B cell (primary cell): ENCODE results near the gene COL11A2.
"Not testable (repeated sequence)": the region's sequence is repeated elsewhere in the genome, so short reads cannot be mapped to it uniquely, and the experiment has no call there.

Experiments
- EZH2 ChIP-seq: IDR thresholded peaks from 2 replicates; pipeline ENCODE4 v1.6.1; 2012; ENCODE audit warnings: borderline replicate concordance, low read depth, mild to moderate bottlenecking, moderate library complexity, low read length; ENCODE audit not compliant: insufficient read depth, poor library complexity, severe bottlenecking
- TF ChIP-seq, protein P1 (sequence below): fragments of 200-600 bp; IDR thresholded peaks from one replicate; pipeline ENCODE4 v1.8.0; 2022; ENCODE audit warnings: antibody characterized with exemption, mild to moderate bottlenecking

DNA sequence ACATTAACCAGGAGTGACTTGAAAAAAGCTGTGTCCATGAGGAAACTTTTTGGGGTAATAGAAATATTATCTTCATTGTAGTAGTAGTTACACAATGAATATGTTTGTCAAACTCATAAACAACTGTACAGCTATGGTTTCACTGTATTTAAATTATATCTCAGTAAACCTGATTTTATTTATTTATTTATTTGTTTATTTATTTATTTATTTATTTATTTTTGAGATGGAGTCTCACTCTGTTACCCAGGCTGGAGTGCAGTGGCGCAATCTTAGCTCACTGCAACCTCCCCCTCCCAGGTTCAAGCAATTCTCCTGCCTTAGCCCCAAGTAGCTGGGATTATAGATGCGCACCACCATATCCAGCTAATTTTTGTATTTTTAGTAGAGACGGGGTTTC lies 41.7 kb downstream of the COL11A2 start:
- TF ChIP-seq, protein P1, sequence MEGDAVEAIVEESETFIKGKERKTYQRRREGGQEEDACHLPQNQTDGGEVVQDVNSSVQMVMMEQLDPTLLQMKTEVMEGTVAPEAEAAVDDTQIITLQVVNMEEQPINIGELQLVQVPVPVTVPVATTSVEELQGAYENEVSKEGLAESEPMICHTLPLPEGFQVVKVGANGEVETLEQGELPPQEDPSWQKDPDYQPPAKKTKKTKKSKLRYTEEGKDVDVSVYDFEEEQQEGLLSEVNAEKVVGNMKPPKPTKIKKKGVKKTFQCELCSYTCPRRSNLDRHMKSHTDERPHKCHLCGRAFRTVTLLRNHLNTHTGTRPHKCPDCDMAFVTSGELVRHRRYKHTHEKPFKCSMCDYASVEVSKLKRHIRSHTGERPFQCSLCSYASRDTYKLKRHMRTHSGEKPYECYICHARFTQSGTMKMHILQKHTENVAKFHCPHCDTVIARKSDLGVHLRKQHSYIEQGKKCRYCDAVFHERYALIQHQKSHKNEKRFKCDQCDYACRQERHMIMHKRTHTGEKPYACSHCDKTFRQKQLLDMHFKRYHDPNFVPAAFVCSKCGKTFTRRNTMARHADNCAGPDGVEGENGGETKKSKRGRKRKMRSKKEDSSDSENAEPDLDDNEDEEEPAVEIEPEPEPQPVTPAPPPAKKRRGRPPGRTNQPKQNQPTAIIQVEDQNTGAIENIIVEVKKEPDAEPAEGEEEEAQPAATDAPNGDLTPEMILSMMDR, result not testable (repeated sequence)
- not testable (repeated sequence) for TF ChIP-seq EZH2
